Measurements from ENCODE around the gene SLC13A4. TPM values are rescaled to one million over a fixed set of nuclear protein-coding genes. Genes with fewer than 3 reads are reported as not detected.
"Not testable (repeated sequence)": the region's sequence is repeated elsewhere in the genome, so short reads cannot be mapped to it uniquely, and the experiment has no call there.

SLC13A4 gene, protein sequence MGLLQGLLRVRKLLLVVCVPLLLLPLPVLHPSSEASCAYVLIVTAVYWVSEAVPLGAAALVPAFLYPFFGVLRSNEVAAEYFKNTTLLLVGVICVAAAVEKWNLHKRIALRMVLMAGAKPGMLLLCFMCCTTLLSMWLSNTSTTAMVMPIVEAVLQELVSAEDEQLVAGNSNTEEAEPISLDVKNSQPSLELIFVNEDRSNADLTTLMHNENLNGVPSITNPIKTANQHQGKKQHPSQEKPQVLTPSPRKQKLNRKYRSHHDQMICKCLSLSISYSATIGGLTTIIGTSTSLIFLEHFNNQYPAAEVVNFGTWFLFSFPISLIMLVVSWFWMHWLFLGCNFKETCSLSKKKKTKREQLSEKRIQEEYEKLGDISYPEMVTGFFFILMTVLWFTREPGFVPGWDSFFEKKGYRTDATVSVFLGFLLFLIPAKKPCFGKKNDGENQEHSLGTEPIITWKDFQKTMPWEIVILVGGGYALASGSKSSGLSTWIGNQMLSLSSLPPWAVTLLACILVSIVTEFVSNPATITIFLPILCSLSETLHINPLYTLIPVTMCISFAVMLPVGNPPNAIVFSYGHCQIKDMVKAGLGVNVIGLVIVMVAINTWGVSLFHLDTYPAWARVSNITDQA
- 3.8 TPM for polyA plus RNA-seq (ENCODE audit: insufficient read length)

DNA sequence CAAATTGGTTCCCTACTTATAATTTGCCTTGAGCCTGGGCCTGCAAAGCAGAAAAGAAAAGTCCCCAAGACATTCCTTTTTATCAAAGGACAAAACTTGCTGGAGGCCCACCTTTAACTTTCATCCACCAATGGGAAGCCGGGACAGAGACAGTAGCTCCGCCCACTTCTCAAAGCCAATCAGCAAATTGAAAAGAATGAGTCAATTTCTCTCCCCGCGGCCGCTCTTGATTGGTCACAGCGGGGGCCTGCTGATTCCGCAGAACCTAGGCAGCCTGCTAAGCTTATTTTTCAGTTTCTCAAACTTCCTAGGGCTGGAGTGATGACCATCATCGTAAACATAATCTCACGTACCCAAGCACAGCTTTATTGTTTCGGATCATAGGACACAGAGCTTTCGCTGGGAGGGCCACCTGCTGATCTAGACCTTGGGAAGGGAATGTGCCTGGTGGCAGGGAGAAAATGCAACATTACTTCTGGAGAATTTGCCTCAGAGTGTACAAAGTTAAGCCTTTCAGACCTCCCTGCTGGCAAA lies at the start of gene SLC13A4:
TSS of gene SLC13A4 (minus strand) at position 51 of the 534 bp plus-strand sequence. CDS start 690 bp downstream, outside the sequence.
- no peak for DNase-seq

DNA sequence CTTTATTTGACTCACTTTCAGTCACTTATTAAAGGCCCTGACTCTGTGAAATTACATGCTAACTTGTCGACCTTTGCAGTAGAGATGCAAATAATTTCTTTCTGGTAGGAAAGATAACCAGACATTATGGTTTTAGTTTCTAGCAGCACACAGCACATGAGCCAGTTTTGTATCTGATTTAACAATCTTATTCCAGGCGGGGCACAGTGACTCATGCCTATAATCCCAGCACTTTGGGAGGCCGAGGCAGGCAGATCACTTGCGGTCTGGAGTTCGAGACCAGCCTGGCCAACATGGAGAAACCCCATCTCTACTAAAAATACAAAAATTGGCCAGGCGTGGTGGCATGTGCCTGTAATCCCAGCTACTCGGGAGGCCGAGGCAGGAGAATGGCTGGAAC lies 47.9 kb upstream of the SLC13A4 start:
- DNase-seq: not testable (repeated sequence)

- DNase-seq: no peak
Observed at GRCh38 chr7:135775230-135775629, 47.2 kb upstream of the SLC13A4 start.

DNA sequence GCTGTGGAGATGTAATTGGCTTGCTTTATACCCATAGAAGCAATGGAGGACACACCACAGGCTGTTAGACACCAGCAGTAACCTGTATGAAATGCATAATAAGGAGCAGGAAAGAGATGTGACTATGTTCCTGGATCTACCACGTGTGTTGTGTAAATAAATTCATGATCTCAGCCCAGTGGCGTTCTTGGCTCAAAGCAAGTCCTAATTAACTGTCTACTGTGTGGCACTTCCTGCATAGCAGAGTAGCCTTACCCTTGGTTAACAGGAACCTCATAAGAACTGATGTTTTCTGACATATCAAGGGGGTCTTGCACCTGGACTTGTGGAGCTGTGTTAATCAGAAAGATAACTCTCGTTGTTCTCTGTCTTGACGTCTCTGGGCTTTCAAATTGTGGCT lies 46.3 kb upstream of the SLC13A4 start:
- DNase-seq: no peak

DNA sequence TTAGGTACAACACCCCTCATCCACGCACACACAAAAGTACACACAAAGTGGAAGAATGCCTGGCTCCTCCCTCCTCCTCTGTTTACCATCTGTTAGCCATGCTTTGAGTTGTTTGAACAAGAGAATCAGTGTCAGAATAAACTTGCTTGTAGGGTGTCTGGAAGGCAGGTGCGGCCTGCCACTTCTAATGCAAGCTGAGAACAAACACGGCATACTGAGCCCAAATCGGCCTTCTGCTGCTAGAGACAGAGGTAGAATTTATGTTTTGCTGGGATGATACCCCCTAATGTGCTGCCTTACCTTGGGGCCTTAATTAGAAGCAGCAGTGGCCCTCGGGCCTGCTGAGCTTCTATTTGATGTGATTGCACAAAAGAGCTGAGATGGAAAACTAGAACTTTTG lies 45.5 kb upstream of the SLC13A4 start:
- DNase-seq: no peak

DNA sequence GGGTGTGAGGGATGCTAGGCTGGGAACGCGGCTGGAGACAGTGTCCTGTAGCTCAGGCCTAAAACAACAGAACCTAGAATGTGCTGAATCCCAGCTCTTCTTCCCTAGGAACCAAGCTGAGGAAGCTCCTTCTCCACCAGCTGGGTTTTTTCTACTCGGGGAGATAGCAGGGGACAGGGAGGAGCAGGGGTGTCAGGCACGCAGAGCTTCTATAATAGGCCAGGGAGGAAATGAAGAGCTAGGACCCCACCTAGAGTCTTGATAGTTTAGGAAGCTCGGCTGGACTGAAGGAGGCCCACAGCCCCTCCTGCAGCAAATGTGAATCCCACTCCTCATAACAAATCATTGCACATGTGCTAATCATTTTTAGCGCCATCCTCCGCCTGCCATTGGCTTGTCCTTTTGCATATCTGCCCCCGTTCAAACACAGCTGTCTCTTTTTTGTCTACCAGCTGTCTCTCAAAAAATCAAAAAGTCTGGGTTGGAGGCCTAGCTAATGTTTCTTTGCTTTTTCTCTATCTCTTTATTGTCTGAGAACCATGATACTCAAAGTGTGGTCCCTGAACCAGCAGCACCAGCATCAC lies 44.7 kb upstream of the SLC13A4 start:
- DNase-seq: no peak

- no peak for DNase-seq
Observed at GRCh38 chr7:135771961-135772638, 44.1 kb upstream of the SLC13A4 start.

DNA sequence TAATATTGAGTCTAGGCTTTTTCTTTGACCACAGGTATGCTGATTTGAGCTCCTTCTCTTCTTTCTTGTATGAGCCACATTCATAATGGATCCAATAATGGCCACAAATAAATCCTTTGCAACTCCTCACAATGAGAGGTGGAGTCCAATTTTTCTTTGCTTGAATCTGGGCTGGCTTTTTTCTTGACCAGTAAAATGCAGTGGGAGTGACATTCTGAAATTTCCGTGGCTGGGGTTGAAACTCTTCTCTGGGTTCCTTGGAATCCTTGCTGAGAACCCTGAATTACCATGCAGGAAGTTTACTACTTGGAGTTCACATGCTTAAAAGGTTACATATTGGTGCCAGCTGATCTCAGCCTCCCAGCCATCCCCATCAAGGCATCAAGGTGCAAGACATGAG lies 43.1 kb upstream of the SLC13A4 start:
- DNase-seq: no peak

- no peak for DNase-seq
Observed at GRCh38 chr7:135770139-135770710, 42.2 kb upstream of the SLC13A4 start.

- DNase-seq: no peak
Observed at GRCh38 chr7:135769005-135769802, 41.2 kb upstream of the SLC13A4 start.

DNA sequence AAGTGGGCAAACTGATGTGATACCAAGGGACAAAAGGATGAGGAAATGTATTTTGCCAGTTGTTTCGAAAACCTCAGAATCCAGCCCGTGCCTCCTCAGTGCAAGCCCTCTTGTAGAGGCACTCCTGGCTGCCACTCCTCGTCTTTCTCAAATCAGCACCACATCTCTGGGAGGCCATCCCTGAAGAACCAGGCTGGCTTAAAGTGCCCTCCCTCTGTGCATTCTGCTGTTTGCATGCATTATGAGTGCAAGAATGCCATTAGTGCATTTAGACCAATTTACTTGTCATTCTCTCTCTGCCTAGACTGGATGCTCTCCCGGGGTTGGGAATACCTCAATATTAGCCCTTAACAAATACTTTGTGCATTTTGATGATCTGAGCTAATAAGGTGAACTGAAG lies 40.5 kb upstream of the SLC13A4 start:
- DNase-seq: no peak

DNA sequence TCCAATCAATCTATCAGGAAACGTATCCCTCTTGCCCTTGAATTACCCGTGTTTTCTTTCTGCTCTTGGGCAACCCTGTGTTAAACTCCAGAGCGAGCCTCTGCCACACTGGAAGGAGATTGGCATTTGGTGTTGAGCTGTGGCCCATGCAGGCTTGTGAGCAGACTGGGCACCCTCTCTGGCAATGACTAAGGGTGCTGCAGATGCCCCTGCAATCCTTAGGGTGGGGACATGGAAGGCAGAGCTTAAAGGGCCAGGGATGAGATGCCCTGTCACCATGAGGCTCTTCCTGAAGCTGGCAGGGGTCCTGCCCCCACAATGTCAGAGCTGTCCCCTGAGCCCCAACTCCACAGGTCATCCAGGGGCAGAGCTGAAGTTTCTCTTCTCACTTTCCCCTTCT lies 40.1 kb upstream of the SLC13A4 start:
- DNase-seq: no peak

DNA sequence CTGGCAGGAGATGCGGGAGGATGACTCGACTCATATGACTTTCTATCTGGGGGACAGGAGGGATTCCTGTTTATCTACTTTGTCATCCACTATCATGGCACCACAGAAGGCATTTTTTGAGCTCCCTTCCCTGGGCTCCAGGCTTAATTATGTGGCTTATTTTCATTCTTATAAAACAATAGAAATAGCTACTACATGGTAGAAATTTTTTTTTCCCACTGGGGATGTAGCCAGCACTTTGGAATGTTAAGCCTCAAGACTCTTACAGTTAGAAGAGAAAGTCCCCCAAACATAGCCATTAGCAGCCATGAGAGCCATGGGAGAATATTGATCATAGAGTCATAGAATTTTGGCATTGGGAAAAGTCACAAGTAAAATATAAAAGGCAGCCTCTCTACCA lies 35.3 kb upstream of the SLC13A4 start:
- DNase-seq: no peak

- no peak for DNase-seq
Observed at GRCh38 chr7:135761751-135762488, 33.9 kb upstream of the SLC13A4 start.

GRCh38 chr7:135759532-135759931 lies 31.5 kb upstream of the SLC13A4 start:
- DNase-seq: no peak

DNA sequence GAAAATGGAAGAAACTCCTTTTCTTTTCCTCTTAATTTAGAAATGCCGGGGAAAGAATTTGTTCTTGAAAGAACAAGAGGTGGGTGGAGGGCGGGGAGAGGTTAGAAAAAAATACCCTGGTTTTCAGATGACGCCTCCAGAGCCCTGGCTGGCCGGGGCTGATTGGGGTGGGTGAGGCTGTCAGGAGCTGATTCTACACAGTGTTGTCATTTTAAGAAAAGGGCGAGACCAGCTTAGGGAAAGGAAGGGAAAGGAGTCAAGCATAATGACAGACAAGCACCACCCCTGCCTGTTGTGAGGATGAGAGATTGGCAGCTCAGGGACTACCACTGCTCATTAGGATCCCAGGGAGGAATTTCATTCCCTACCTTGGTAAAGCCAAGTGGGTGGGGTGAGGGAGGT lies 30.5 kb upstream of the SLC13A4 start:
- DNase-seq: no peak

DNA sequence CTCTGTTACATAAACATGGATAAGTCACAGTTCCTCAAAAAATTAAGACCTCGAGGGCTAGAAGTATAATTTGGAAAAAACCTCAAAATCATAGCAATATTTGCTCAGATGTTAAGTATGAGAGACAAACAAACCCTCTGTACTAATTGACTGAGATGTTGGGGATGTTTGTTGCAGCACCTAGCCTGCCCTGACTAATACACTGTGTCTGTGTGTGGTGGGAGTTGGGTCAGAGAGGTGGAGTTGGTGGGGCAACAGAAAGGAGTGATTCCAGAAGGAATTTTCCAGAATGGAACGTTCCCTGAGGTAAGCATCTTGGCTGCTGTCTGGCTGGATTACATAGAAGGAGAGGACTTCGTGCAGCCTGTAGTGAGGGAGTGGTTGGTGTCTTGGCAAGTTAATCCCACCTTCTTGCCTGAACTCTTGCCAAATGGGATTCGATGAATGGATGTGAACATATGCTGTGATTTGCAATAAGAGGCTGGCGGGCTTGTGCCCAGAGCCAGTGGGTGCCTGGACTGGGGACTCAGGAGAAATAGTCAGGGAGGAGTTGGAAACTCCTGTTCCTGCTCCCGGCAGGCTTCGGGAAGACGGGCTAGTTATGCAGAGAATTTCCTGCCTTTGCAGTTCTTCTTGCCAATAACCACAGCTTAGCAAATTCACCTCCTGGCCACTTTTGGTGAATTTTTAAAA lies 29.9 kb upstream of the SLC13A4 start:
- DNase-seq: no peak

GRCh38 chr7:135756191-135756590 lies 28.2 kb upstream of the SLC13A4 start:
- no peak for DNase-seq

DNA sequence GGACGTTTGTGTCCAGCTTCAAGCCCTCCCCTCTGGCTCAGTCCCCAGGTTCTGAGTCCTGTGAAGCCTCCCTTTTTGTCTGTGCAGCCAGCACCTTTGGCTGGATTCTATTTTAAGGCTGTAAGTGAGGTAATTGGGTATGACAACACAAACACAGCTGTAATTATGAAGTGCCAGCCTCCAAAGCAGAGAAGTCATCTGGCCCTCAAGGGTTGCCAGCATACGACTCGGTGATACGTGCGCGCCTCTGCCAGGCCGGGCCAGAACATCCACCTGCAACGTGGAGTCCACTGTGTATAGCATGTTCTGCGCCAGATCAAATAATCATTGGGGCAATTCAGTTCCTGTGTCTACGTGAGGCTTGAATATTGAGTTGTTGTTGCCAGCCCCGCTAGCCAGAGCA lies 27.4 kb upstream of the SLC13A4 start:
- peak; percentile 54 for DNase-seq

All from hindlimb muscle (tissue), 1 donor.